ENCODE measurements around the gene STYXL1.

Gene STYXL1

GRCh38 chr7:75991531-75992082 is 56.2 kb downstream of the STYXL1 start:
- no peak overlapping the region for H3K4me2 ChIP-seq (ENCODE audit: low read length)
- no peak overlapping the region for H3K27ac ChIP-seq (ENCODE audit: low read depth, low read length)
- no peaks in the 10 kb centered on the region for H3K9me2 ChIP-seq (replicated peaks; ENCODE audit: control insufficient read depth, low read length)
- no peaks in the 10 kb centered on the region for H3K9me3 ChIP-seq (ENCODE audit: control insufficient read depth, insufficient read depth, low read length)
- TF ChIP-seq EZH2phosphoT487 (IDR thresholded peaks at IDR 0.05; ENCODE audit: borderline replicate concordance, low read length), result no peak
- no peak for TF ChIP-seq CTCF (IDR thresholded peaks at IDR 0.05; ENCODE audit: low read depth, low read length, poor library complexity, severe bottlenecking)
- H3K79me2 ChIP-seq (ENCODE audit: control insufficient read depth, low read length), result no peaks in the 10 kb centered on the region
- peaks cover 15% of the 10 kb centered on the region for H3K36me3 ChIP-seq (ENCODE audit: control insufficient read depth, low read length)
- H4K20me1 ChIP-seq (ENCODE audit: control insufficient read depth, insufficient read depth, low read depth, low read length), result no peaks in the 10 kb centered on the region; the same call in 1 of the 2 replicates
- H3K27me3 ChIP-seq (ENCODE audit: control insufficient read depth, low read length), result no peaks in the 10 kb centered on the region
- peaks cover 14% of the 10 kb centered on the region for H3K4me1 ChIP-seq (ENCODE audit: control insufficient read depth, low read length)
- no peaks in the 10 kb centered on the region for H3F3A ChIP-seq (ENCODE audit: control insufficient read depth, insufficient read depth)
- no peak overlapping the region for H3K4me3 ChIP-seq (ENCODE audit: low read length)

GRCh38 chr7:75989500-75990388 is 58.1 kb downstream of the STYXL1 start:
- H3K4me1 ChIP-seq (ENCODE audit: control insufficient read depth, low read length), result peaks cover 11% of the 10 kb centered on the region

More at GRCh38 chr7:75989500-75990388, 58.1 kb downstream of the STYXL1 start:
- Histone ChIP-seq H3K79me2 (ENCODE audit: control insufficient read depth, low read length) (no peaks in the 10 kb centered on the region), H3K9me3 (ENCODE audit: control insufficient read depth, insufficient read depth, low read length) (no peaks in the 10 kb centered on the region), H3K36me3 (ENCODE audit: control insufficient read depth, low read length) (peaks cover 14% of the 10 kb centered on the region; the same call in 1 of the 2 replicates), H3K4me3 (ENCODE audit: low read length) (no peak overlapping the region), H3K27me3 (ENCODE audit: control insufficient read depth, low read length) (no peaks in the 10 kb centered on the region), H3K4me2 (ENCODE audit: low read length) (no peak overlapping the region), H3K27ac (ENCODE audit: low read depth, low read length) (no peak overlapping the region), H4K20me1 (ENCODE audit: control insufficient read depth, insufficient read depth, low read depth, low read length) (no peaks in the 10 kb centered on the region; the same call in 1 of the 2 replicates), H3K9me2 (replicated peaks; ENCODE audit: control insufficient read depth, low read length) (no peaks in the 10 kb centered on the region), H3F3A (ENCODE audit: control insufficient read depth, insufficient read depth) (no peaks in the 10 kb centered on the region)
- TF ChIP-seq CTCF (IDR thresholded peaks at IDR 0.05; ENCODE audit: low read depth, low read length, poor library complexity, severe bottlenecking) (no peak), EZH2phosphoT487 (IDR thresholded peaks at IDR 0.05; ENCODE audit: borderline replicate concordance, low read length) (no peak)
